GM19043 (cell line): ENCODE measurements around the gene PTK6.

ENCODE experiments used
- ATAC-seq: cut with Tn5 transposase; IDR thresholded peaks from one replicate; pipeline ENCODE4 v1.9.1; 2021; ENCODE audit warnings: low read depth; ENCODE audit not compliant: unreplicated experiment

The PTK6 gene

DNA sequence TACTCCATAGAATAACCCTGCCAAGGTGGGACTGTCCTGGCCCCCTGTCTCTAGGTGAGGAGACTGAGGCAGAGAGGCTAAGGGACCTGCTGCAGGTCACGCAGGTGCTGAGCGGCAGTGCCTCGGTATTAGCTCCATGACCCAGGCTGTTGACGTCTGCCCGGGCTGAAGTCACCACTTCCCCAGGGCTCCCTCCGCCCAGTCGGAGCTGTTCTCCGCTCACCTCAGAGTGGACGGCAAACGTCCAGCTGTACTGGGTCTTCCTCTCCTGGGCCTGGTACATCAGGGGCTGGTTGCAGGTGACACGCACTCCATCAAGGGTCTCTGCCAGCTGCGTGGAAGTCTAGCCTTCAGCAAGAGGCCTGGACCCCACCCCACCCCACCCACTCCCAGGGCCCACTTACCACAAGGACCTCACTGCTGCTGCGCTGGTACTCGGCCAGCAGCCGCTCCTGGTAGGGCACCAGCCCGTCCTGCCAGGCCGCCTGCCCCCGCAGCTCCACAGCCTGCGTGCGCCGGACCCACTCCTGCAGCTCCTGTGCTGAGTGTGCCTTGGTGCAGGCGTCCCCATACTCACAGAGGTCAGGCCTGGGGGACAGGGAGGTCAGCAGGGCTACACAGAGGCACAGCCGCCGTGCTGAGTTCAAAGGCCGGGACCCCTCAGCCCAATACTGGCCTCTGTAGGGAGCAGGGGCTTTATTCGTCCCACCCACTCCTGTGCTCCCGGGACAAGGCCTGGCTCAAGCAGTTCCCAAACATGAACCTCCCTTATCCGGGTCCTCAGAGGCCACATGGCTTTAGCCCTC is 33.3 kb upstream of the PTK6 start:
- ATAC-seq, result no peak

DNA sequence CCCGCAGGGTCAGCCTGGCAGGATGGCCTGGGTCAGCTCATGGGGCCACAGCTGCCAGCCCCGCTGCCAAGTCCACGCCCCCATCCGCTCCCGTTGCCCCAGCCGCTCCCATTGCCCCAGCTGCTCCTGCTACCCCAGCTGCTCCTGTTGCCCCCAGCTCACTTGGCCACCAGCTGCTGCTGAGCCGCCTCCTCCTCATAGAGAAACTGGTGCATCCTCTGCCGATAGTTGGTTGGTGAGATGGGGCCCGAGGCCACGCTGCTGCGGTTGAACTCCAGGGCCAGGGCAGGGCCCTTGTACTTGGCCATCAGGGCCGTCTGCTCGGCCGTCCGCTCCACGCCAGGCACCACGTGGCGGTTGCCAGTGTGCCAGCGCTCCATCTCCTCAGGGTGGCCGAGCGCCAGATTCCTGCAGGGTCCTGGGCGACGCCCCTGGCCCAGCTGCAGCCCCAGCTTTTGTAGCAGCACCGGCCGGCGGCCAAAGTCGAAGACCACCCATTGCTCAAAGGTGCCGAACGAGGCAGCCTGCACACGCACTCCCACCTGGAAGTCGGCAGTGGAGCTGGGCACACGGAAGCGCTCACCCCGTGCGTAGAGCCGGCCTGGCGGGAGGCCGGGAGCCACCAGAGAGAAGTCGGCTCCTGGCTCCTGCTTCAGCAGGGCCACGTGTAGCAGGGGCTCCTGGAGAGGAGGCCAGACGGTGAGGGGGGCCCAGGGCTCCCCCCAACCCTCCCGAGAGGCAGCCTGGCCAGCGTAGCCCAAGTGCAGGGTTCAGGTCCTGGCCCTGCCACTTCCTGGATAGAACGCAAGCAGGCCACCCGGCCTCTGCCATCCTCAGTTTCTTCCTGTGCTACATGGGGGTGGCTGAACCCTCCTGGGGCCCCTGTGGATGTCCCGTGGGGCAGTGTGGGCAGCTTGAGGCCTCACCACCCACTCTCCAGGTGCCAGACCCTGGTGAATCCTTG is 32.1 kb upstream of the PTK6 start:
- no peak for ATAC-seq

DNA sequence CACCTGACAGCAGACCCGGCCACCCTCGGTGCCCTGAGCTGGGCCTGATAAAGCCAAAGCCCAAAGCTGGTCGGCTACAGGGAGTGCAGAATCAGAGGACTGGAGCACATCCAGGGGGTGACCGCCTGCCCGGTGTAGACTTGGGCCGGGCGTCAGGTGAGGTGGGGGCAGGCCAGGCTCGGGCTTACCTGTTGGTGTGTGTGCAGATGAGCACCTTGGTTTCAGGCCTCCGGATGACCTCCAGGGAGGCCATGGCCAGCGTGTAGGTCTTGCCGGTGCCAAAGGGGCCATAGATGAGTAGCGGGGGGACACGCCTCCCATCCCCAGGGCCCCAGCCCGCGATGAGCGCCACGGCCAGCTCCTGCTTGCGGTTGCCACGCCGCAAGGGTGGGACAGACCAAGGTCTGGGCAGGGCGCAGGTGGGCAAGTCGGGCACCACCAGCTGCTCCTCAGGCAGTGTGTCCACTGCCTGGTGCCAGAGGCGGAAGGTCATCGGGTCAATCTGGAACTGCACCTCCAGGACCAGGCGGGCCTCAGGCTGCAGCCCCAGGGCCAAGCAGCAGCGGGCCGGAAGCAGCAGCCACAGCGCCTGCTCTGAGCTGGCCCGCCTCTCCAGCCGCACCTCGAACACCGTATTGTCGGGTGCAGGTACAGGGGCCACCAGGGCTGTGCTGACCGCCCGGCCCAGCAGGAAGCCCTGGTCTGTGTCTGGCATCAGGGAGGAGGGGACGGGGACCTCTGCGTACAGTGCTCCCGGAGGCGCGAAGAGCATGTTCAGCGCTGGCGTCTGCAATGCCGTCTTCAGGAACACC is 31.2 kb upstream of the PTK6 start:
- ATAC-seq, result no peak

DNA sequence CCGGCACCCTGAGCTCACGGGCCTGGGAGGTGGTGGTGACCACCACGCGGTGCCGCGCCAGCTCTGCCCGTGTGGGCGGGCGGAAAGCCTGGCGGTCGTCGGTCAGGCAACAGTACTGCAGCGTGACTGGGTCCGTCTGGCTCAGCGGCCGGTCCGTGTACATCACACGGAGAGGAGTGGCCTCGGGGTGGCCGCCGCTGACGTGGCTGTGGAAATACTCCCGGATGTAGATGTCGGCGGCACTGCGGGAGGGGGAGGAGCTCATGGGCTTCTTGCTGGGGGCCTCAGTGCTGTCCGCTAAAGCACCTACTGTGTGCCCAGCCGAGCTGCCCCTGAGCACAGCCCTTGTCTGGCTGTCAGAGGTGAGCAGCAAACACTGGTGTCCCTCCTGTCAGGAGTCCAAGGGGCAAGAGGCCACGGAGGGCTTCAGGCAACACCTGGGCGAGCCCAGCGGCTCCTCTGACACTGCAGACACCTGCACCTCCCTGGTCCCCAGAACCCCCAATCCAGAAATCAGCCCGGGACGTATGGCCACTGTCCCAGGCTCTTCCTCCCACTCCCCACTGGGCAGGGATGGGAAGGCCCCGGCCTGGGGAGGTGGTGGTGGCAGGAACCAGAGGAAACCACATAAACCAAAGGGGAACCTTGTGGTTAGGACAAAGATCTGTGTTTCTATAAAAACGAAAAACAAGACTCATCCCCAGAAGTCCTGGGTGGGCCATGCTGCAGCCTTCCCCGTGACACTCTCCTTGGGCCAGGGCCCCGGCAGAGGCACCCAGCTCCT is 30.4 kb upstream of the PTK6 start:
- peak; percentile 61 for ATAC-seq

DNA sequence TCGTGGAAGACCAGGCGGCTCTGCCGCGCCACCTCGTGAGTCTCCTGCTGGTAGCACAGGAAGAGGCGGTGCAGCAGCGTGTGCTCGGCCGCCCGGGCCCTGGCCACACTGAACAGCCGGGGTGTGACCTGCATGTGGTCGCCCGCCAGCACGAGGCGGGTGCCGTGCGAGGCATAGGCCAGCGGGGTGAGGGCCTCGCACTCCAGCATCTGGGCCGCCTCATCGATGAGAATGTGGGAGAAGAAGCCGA is 29.9 kb upstream of the PTK6 start:
- ATAC-seq, result no peak

DNA sequence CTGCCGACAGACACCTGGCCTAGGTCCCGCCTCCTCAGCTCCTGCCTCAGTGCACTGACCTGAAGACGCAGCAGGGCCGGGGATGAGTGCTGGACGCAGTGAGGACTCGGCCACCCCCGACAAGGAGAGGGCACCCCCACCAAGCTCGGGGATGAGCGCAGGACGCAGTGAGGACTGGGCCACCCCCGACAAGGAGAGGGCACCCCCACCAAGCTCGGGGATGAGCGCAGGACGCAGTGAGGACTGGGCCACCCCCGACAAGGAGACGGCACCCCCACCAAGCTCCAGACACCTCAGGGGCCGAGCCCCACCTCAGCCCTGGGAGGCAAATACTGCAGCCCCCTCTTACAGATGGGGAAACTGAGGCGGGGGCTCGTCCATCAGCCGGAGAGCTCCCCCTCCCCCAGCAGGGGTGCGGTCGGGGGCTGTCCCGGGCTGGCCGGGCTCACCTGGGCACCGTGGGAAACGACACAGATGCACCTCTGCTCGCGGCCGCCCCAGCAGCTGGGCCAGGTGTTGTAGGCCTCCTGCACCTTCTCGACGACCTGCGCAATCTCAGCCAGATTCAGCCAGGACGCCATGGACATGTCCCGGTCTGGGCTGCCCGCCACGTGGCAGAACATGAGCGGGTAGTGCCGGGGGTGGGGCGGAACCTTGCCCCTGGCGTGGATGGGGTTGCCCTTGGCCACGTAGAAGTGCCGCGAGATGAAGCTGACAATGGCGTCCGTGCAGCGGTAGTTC is 29.4 kb upstream of the PTK6 start:
- ATAC-seq, result no peak

DNA sequence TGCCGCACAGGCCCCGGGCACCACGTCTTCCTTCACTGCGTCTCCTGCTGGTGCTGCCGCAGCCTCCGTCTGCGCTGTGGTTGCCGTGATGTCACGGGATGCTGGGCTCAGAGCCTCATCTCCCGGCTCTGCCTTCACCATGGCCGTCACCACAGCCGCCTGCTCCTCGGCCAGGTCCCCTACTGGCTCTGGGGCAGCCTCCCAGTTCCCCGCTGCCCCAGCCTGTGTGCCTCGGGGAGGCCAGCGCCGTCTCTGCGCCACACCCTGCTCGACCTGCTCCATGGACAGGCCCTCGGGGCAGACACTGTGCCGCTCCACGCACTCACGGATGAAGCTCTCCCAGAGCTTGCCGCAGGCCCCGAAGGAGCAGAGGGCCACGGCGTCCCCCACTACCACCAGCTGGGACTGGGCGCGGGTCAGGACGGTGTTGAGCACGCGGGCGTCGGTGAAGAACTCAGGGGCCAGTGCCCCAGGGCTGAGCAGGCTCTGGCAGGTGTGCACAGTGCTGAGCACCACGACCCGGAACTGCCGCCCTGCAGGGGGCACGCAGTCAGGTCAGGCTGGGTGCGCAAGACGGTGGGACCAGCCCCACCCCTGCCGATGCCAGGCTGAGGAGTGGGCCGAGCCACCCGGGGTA is 28.6 kb upstream of the PTK6 start:
- no peak for ATAC-seq

DNA sequence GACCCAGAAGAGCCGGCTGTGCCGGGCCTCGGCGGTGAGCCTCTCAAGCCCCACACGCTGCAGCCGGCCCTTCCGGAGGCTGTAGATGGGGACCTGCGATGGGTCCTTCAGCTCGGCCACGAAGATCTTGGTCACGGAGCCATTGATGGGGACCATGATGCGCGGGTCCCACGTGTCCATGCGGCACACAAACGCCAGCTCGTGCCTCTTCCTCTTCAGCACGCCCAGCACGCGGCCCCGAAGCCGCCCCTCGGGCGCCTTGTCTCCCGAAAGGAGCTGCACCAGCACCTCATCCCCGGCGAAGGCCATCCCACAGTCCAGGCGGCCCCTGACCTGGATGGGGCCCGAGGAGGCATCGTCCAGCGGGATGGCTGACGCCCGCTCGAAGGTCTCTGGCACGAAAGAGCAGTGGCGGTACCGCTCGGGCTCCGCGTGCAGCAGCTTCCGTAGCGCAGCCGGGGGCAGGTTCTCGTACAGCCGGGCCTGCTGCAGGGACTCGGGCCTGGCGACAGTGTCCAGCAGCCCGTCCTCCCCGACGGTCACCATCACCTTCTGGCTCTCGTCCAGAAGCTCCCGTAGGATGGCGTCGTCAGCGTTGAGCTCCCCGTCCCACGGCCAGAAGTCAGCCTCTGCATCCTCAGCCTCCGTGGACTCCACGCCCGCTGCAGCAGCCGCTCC is 28.0 kb upstream of the PTK6 start:
- ATAC-seq, result no peak

DNA sequence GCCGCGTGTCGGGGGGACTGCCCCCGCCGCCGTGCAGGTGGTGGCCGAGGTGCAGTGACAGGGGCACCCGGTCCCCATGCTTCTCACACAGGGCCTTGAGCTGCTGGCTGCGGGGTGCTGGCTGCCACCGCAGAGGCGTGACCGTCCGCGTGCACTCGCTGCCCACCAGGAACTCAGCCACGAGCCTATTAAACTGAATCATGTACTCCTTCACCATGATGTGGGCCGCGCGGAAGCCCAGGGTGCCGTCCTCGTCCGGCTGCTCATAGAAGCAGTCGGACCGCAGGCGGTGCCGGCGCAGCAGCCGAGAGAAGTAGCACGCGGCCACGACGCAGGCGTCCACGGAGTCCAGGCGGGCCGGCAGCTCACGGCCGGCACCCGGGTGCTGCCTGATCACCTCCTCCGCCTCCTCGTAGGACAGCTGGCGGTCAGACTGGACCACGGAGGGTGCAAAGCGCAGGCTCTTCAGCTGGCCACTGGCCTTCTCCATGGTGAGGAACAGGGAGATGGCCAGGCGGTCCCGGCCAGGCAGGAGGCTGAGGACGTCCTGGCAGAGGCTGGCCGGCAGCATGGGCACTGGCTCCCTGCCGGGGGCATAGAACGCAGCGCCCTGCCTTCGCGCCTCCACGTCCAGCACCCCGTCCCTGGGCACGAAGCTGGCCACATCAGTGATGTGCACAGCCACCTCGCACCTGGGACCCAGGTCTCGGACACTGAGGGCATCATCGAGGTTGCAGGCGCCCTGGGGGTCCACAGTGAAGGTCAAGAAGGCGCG is 27.0 kb upstream of the PTK6 start:
- ATAC-seq, result no peak

DNA sequence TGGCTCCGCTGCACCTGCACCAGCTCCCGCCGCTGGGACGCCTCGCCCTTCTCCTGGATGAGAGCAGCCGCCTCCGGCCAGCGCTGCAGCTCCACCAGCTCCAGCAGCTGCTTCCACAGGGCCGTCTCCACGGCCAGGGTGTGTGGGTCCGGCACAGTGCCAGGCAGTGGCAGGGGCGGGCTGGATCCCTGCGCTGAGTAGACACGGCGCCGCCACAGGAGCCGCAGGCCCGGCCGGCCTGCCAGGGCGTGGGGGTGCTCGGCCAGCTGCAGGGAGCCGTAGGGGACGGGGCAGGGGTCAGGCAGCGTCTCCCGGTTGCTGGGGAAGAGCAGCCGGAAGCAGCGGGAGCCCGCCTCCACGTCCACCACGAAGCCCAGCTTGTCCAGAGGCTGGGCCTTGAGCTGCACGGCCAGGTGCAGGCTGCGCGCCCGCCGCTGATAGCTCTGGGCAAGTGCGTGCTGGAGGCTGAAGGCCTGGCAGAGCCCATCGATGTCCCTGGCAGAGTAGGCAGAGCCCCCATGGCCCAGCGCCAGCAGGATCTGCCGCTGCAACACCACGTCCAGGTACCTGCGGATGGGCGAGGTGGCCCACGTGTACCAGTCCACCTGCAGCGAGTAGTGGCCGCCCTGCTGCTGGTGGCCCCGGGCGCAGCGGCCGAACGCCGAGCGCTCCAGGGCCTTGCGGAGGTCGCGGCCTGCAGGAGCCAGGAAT is 26.2 kb upstream of the PTK6 start:
- ATAC-seq, result no peak

DNA sequence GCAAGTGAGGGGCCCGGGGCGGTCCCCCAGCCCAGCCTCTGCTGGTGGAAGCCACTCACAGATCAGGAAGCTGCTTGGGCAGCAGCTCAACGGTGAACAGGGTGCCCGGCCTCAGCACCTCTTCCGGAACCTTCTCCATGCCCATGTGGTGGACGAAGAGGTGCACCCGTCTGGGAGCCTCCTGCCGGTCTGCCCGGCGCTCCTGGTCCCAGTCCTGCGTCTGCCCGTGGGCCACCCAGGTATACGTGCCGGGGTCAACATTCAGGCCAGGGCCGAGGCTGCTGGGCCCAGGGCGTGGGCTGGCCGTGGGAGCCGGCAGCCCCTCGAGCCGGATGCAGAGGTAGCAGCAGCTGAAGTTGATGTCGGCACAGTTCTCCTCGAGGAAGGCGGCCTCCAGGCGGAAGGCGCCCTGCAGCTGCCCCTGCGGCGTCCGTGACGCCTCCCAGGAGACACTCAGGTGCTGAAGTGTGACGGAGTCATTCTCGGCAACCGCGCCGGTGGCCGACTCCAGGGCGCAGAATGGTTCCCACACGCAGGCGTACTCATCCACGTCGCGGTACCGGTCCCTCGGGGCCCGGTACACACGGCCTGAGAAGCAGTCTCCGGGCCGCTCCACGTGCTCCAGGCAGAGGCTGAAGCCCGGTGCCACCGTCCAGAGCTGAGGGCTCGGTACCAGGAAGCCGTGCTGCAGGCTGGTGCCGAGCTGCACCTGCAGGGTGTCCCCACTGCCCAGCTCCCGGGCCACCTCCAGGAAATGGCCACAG is 25.5 kb upstream of the PTK6 start:
- no peak for ATAC-seq

DNA sequence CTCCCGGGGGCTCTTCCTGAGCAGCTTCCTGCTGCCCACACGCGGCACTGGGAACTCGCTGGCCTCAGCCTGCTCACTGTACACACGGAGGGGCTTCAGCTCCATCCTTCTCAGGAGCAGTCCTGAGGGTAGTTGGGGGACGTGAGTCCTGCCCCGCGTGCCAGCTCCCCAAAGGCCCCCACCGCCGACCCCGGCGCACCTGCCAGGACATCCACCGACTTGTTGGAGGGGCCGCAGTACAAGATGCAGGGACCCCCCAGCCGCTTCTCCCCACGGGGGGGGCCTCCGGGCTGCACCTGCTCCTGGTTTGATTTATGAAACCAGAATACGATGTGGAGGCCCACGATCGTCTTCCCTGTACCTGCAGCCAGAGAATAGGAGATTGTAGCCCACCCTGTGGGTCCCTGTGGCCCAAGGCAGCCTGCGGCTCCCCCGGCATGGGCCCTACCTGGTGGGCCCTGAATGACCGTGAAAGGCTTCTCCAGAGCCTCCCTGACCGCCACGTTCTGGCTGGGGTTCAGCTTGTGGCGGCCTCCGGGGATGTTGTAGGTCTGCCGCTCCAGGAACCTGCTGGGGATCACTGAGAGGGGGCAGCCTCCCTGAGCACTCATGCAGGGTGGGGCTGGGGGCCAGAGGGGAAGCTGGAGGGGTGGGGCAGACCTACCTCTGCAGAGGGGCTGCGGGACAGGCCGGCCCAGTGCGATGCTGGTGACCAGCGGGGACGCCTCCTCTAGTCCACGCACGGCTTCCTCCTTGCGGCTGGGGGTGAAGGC is 24.6 kb upstream of the PTK6 start:
- no peak for ATAC-seq

DNA sequence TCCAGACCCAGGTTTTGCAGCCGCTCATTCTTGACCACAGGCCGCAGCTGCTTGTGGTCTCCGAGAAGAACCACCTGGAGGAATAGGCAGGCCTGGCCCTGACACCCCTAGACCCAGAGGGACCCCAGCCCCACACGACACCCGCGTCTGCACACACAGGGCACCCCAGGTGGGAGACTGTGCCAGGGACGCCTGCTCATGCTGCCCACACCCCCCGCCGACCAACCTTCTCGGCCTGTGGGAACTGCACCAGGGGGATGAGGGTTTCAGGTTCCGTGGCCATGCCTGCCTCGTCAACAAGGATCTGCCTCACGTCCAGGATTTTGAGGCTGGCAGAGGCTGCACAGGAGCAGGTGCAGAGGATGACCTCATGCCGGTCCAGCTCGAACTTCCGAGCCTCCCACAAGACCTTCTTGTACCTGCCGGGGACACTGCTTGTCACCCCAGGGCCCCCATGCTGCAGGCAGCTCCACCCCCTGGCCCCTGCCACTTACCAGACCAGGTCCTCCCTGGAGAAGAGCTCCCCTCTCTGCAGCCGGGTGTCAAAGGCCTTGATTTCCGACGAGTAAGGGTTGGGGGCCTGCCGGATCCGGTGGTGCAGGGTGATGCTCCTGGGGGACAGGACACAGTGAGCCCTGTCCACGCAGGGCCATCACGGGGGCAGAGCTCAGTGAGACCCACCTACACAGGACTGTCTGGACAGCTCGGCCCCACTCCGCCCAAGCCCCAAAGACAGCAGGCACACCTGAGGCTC is 23.9 kb upstream of the PTK6 start:
- no peak for ATAC-seq

DNA sequence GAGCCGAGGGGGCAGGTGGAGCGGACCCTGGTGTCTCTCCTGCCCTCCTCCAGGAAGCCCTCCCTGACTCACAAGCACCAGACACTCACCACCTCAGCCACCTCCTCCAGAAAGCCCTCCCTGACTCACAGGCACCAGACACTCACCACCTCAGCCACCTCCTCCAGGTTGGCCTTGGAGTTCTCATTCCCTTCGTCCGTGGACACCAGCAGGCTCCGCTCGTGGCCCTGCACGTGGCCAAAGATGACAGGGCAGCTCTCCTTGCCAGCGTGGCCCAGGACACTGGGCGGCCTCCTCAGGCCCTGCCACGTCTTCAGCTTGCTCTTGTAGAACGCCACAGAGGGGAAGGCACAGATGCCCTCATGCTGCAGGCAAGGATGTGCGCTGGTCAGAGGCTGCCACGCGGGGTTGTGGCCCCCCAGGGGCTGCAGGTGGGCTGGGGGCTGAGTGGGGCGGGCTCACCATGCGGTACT is 23.2 kb upstream of the PTK6 start:
- ATAC-seq, result no peak
